Parathyroid adenoma (tissue), 2 donors: Measurements from ENCODE around the gene ENOX1.

ENCODE experiments used
- H2AFZ ChIP-seq: fragments of 300-600 bp; sonication (generic); one replicate; pipeline ENCODE4 v1.7.0; 2017; ENCODE audit warnings: antibody characterized with exemption, mild to moderate bottlenecking
- H3K27ac ChIP-seq: fragments of 300-600 bp; sonication (generic); one replicate; pipeline ENCODE4 v1.7.0; 2017
- H3K27me3 ChIP-seq: fragments of 300-600 bp; sonication (generic); one replicate; pipeline ENCODE4 v1.7.0; 2017; ENCODE audit warnings: low read length; ENCODE audit not compliant: control insufficient read depth, insufficient read depth
- H3K36me3 ChIP-seq: fragments of 300-600 bp; sonication (generic); one replicate; pipeline ENCODE4 v1.7.0; 2017; ENCODE audit warnings: low read length; ENCODE audit not compliant: control insufficient read depth, insufficient read depth
- H3K4me1 ChIP-seq: fragments of 300-600 bp; sonication (generic); one replicate; pipeline ENCODE4 v1.7.0; 2017; ENCODE audit warnings: control low read depth
- H3K4me2 ChIP-seq: fragments of 300-600 bp; sonication (generic); one replicate; pipeline ENCODE4 v1.7.0; 2017; ENCODE audit warnings: low read length
- H3K4me3 ChIP-seq: fragments of 300-600 bp; sonication (generic); one replicate; pipeline ENCODE4 v1.7.0; 2017; ENCODE audit warnings: low read depth, low read length
- H3K79me2 ChIP-seq: fragments of 300-600 bp; sonication (generic); one replicate; pipeline ENCODE4 v1.7.0; 2017; ENCODE audit warnings: control low read depth
- H3K9ac ChIP-seq: fragments of 300-600 bp; sonication (generic); one replicate; pipeline ENCODE4 v1.7.0; 2017; ENCODE audit warnings: mild to moderate bottlenecking
- H3K9me3 ChIP-seq: fragments of 300-600 bp; sonication (generic); one replicate; pipeline ENCODE4 v1.7.0; 2017; ENCODE audit warnings: low read length; ENCODE audit not compliant: control insufficient read depth
- TF ChIP-seq, protein P1 (sequence below): fragments of 300-600 bp; sonication (generic); IDR thresholded peaks from one replicate; pipeline ENCODE4 v1.7.0; 2017; ENCODE audit warnings: antibody characterized with exemption, mild to moderate bottlenecking
- donor health status: primary hyperparathyroidism.

The ENOX1 gene

DNA sequence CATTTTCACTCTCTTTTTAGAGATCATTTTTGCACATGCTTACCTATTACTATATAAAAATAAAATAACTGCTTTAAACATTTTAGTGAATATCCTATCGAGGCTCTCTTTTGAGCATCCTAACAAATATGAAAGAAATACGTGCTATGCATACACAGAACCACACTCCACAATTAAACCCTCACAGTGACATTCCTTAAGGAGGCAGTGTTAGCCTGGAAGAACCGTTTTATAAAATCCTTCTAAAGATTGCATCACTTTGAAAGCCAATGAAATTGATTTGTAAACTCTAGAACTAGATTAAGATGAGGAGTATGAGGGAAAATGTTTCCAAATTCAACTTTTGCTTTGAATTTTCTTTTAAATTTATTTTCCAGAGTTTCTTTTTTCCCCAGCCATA, 11.1 kb upstream of the ENOX1 start:
- Histone ChIP-seq H3K36me3 (no peaks in the 10 kb centered on the region), H3K4me3 (no peak overlapping the region), H3K27ac (no peak overlapping the region), H3K4me1 (no peaks in the 10 kb centered on the region), H3K27me3 (no peaks in the 10 kb centered on the region), H3K9me3 (no peaks in the 10 kb centered on the region), H2AFZ (no peak overlapping the region), H3K9ac (no peak overlapping the region), H3K79me2 (no peaks in the 10 kb centered on the region), H3K4me2 (no peak overlapping the region)
- TF ChIP-seq, protein P1, sequence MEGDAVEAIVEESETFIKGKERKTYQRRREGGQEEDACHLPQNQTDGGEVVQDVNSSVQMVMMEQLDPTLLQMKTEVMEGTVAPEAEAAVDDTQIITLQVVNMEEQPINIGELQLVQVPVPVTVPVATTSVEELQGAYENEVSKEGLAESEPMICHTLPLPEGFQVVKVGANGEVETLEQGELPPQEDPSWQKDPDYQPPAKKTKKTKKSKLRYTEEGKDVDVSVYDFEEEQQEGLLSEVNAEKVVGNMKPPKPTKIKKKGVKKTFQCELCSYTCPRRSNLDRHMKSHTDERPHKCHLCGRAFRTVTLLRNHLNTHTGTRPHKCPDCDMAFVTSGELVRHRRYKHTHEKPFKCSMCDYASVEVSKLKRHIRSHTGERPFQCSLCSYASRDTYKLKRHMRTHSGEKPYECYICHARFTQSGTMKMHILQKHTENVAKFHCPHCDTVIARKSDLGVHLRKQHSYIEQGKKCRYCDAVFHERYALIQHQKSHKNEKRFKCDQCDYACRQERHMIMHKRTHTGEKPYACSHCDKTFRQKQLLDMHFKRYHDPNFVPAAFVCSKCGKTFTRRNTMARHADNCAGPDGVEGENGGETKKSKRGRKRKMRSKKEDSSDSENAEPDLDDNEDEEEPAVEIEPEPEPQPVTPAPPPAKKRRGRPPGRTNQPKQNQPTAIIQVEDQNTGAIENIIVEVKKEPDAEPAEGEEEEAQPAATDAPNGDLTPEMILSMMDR = no peak

DNA sequence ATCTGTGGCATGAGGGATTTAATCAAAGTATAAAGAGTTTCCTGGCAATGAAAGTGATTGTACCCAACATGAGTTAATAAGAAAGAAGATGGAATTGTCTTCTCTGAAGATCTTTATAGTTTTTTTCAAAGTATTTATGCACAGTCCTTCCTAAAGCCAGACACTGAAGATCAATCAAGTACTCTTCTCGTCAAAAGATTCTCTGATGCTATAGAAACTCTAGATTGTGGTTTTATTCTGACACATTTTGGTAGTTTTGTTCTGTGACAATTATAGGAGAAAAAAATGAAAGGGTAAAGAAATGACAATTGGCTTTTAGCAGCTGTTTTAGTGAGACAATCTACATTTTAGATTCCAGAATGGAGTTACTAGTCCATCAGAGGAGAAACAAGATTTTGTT, 10.4 kb upstream of the ENOX1 start:
- H3K4me1 ChIP-seq = no peaks in the 10 kb centered on the region
- H3K36me3 ChIP-seq = no peaks in the 10 kb centered on the region
- no peak overlapping the region for H3K4me2 ChIP-seq
- no peaks in the 10 kb centered on the region for H3K27me3 ChIP-seq
- H2AFZ ChIP-seq = no peak overlapping the region
- H3K9ac ChIP-seq = no peak overlapping the region
- no peak overlapping the region for H3K27ac ChIP-seq
- no peak overlapping the region for H3K4me3 ChIP-seq
- TF ChIP-seq, protein P1 = no peak
- H3K79me2 ChIP-seq = no peaks in the 10 kb centered on the region
- H3K9me3 ChIP-seq = no peaks in the 10 kb centered on the region

DNA sequence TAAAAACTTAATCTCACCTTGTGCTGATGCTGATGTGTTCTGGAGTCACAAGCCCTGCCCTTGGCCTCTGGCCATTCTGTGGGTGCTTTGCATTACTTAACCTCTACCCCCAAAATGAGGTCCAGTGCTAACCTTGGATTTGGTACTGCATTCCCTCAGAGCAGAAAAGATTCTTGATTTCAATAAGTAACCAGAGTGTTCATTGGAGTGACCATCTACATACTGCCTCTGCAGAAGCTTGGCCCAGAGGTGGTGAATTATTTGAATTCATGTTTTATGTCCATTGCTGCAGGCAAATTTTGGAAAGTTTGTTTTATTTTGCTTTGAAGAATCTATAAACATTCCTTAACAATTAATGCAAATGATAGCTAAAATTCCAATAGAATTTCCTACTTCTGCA, 7.6 kb upstream of the ENOX1 start:
- Histone ChIP-seq H3K79me2 (no peaks in the 10 kb centered on the region), H3K9me3 (no peaks in the 10 kb centered on the region), H3K27ac (no peak overlapping the region), H3K4me2 (no peak overlapping the region), H3K36me3 (no peaks in the 10 kb centered on the region), H3K27me3 (no peaks in the 10 kb centered on the region), H3K4me1 (no peaks in the 10 kb centered on the region), H3K9ac (no peak overlapping the region), H2AFZ (no peak overlapping the region), H3K4me3 (no peak overlapping the region)
- TF ChIP-seq, protein P1 = no peak

DNA sequence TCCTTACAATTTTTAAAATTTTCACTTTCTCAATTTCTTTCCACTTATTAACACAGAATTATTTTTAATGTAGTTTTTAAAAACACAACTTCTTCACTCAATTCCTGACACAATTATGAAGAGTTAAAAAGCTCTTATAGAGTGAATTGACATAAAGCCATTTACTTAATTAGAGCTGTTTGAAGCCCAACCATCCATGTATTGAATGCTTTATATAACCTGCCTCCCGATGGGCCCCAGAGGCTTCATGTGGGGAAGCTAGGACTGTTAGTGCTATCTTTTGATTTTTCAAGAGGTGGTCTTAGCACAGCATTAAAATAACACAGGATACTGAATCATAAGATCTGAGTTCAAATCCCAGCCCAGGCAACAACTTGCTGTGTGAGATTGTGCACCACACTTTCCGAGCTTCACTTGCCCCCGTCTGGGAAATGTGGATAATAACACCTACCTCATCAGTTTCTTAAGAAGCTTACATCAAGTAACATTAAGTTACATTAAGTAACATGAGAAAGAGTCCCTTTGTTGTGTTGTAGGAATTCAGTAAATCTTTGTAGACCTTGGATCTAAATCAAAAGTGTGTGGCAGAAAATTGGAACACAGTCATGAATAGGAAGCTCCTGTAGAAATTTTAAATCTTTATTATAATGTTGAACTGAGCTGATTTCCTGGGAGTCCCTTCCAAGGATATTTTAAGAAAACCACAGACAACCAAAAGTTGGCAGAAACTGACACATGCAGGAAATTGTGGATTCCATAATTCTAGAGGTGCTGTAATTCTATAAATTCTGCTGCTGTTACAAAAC, 5.5 kb upstream of the ENOX1 start:
- TF ChIP-seq, protein P1 = no peak
- H3K9ac ChIP-seq = no peak overlapping the region
- no peaks in the 10 kb centered on the region for H3K4me1 ChIP-seq
- no peaks in the 10 kb centered on the region for H3K9me3 ChIP-seq
- no peak overlapping the region for H3K4me2 ChIP-seq
- H3K36me3 ChIP-seq = no peaks in the 10 kb centered on the region
- H3K27ac ChIP-seq = no peak overlapping the region
- H3K4me3 ChIP-seq = no peak overlapping the region
- H2AFZ ChIP-seq = no peak overlapping the region
- H3K79me2 ChIP-seq = no peaks in the 10 kb centered on the region
- H3K27me3 ChIP-seq = no peaks in the 10 kb centered on the region

DNA sequence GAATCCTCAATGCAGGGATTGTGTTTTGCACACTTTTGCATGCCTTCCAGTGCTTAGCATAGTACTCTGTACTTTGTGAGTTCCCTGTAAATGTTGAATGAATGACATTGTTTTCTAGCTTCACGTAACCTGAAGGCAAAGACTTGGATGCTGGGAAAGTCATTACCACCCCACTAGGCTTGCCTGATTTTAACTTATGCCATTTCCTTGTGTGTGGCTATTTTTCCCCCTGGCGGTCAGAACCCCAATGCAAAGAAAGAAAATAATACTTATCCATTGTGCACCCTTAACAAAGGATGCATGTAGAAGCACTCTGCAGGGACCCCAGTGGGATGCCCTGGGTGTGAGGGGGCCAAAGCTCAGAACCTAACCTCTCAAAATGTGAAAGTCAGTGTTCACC, 1.2 kb upstream of the ENOX1 start:
- Histone ChIP-seq H3K9me3 (no peaks in the 10 kb centered on the region), H3K4me2 (no peak overlapping the region), H3K4me1 (no peaks in the 10 kb centered on the region), H3K9ac (no peak overlapping the region), H3K27me3 (no peaks in the 10 kb centered on the region), H2AFZ (no peak overlapping the region), H3K4me3 (no peak overlapping the region), H3K79me2 (no peaks in the 10 kb centered on the region), H3K27ac (no peak overlapping the region), H3K36me3 (no peaks in the 10 kb centered on the region)
- TF ChIP-seq, protein P1 = no peak
